Keratinocyte (primary cell): ENCODE measurements around the gene SOHLH2. TPM values are rescaled to one million over a fixed set of nuclear protein-coding genes. Genes with fewer than 3 reads are reported as not detected.

ENCODE experiments used
- DNase-seq: peaks from one replicate; pipeline ENCODE4 v3.0.0-alpha.2; 2011; ENCODE audit warnings: low read depth, missing footprints, low spot score
- FAIRE-seq: peaks from 2 replicates; lab custom pipeline; 2011; peaks lifted over from hg19 to GRCh38; lab: Jason Lieb, UNC
- H2AFZ ChIP-seq: 2 replicates; pipeline ENCODE4 v1.6.0; 2012; ENCODE audit warnings: low read length, control low read depth, inconsistent platforms; ENCODE audit not compliant: control insufficient read depth
- H3K27ac ChIP-seq: 2 replicates; pipeline ENCODE4 v1.5.1; 2011; ENCODE audit warnings: low read length; ENCODE audit not compliant: control insufficient read depth, insufficient read depth
- H3K27me3 ChIP-seq: 3 replicates; pipeline ENCODE4 v1.6.0; 2011; ENCODE audit warnings: low read length; ENCODE audit not compliant: control insufficient read depth, insufficient read depth; ENCODE audit errors: extremely low read depth
- H3K36me3 ChIP-seq, 2 experiments: 2 replicates in 1 of 2; 3 replicates in 1 of 2; pipeline ENCODE4 v1.5.1; 2011; ENCODE audit warnings: low read length in 2 of 2, mild to moderate bottlenecking in 1 of 2; ENCODE audit not compliant: control insufficient read depth in 2 of 2, insufficient read depth in 2 of 2; ENCODE audit errors: extremely low read depth in 1 of 2
- H3K4me1 ChIP-seq: 3 replicates; pipeline ENCODE4 v1.5.1; 2011; ENCODE audit warnings: low read length; ENCODE audit not compliant: control insufficient read depth, insufficient read depth; ENCODE audit errors: extremely low read depth
- H3K4me2 ChIP-seq: 3 replicates; pipeline ENCODE4 v1.6.0; 2011; ENCODE audit warnings: low read depth, low read length; ENCODE audit not compliant: control insufficient read depth, insufficient read depth; ENCODE audit errors: extremely low read depth
- H3K4me3 ChIP-seq, 3 experiments: fragments of 200-600 bp in 1 of 3; sonication (generic) in 1 of 3; 2 replicates in 2 of 3; 3 replicates in 1 of 3; pipeline ENCODE4 v1.5.1; 2011 to 2016; ENCODE audit warnings: low read length in 3 of 3, mild to moderate bottlenecking in 3 of 3, control low read depth in 2 of 3, inconsistent platforms in 1 of 3, low read depth in 1 of 3, mixed read lengths in 1 of 3, mixed run types in 1 of 3, moderate library complexity in 1 of 3; ENCODE audit not compliant: control insufficient read depth in 2 of 3, insufficient read depth in 2 of 3; ENCODE audit errors: extremely low read depth in 1 of 3
- H3K79me2 ChIP-seq: 2 replicates; pipeline ENCODE4 v1.6.0; 2012; ENCODE audit warnings: low read length; ENCODE audit not compliant: control insufficient read depth, insufficient read depth
- H3K9ac ChIP-seq: 3 replicates; pipeline ENCODE4 v1.6.0; 2011; ENCODE audit warnings: low read length; ENCODE audit not compliant: control insufficient read depth, insufficient read depth; ENCODE audit errors: extremely low read depth
- H3K9me1 ChIP-seq: 3 replicates; pipeline ENCODE4 v1.6.0; 2011; ENCODE audit warnings: low read length; ENCODE audit not compliant: control insufficient read depth, insufficient read depth; ENCODE audit errors: extremely low read depth
- H3K9me3 ChIP-seq: 2 replicates; pipeline ENCODE4 v1.5.1; 2012; ENCODE audit warnings: low read depth, low read length; ENCODE audit not compliant: control insufficient read depth
- H4K20me1 ChIP-seq: 3 replicates; pipeline ENCODE4 v1.6.0; 2011; ENCODE audit warnings: low read length; ENCODE audit not compliant: control insufficient read depth, insufficient read depth; ENCODE audit errors: extremely low read depth
- CTCF ChIP-seq, 3 experiments: IDR thresholded peaks in 1 of 3; conservative IDR thresholded peaks in 1 of 3; optimal IDR thresholded peaks in 1 of 3; 2 replicates in 2 of 3; 3 replicates in 1 of 3; pipeline versions ENCODE3 to v1.5.1; 2011; ENCODE audit warnings: low read length in 3 of 3, mild to moderate bottlenecking in 3 of 3, moderate library complexity in 2 of 3, control low read depth in 1 of 3, inconsistent platforms in 1 of 3; ENCODE audit not compliant: insufficient read depth in 2 of 3; ENCODE audit errors: extremely low read depth in 1 of 3
- EZH2 ChIP-seq: IDR thresholded peaks from one replicate; pipeline ENCODE4 v1.6.1; 2012; ENCODE audit warnings: inconsistent platforms, mild to moderate bottlenecking, low read length, moderate library complexity
- dilution Hi-C: fragments of 300-500 bp; cut with MboI; formaldehyde crosslinking; loops from one replicate; pipeline ENCODE4 v1.7.0; 2020; ENCODE audit warnings: low sequenced_read_pairs; ENCODE audit not compliant: extremely low pct_ligation_motif_present
- polyA plus RNA-seq, 5 experiments: library from polyadenylated mRNA; depleted of rRNA in 3 of 5; stranded (reverse) in 3 of 5; stranded (forward) in 1 of 5; unstranded in 1 of 5; fragments of >200 nt; gene quantifications; 1 replicate in 1 of 5; 2 replicates in 3 of 5; 3 replicates in 1 of 5; pipeline versions ENCODE4 v1.2.1 to v1.2.3, GENCODE V29; 2011 to 2012; ENCODE audit warnings: missing spikeins in 2 of 5, low read depth in 1 of 5, low replicate concordance in 1 of 5

SOHLH2 gene
- polyA plus RNA-seq, 1 donor (not counting 4 experiments of a cell fraction or from before 2014, with no cell fraction given): not detected

GRCh38 chr13:36154567-36155291, 59.6 kb downstream of the SOHLH2 start:
- dilution Hi-C loops: no loop called here
- Histone ChIP-seq H3K4me1 (no peaks in the 10 kb centered on the region), H3K9ac (no peak overlapping the region), H3K27ac (no peak overlapping the region), H3K9me1 (no peaks in the 10 kb centered on the region), H2AFZ (no peak overlapping the region), H3K4me3 (no peak overlapping the region), H4K20me1 (no peaks in the 10 kb centered on the region), H3K79me2 (no peaks in the 10 kb centered on the region), H3K4me2 (no peak overlapping the region), H3K27me3 (peaks cover 7% of the 10 kb centered on the region), H3K36me3 (no peaks in the 10 kb centered on the region), H3K9me3 (no peaks in the 10 kb centered on the region)
- FAIRE-seq: no peak
- no peak for TF ChIP-seq EZH2
- no peak for TF ChIP-seq CTCF (optimal IDR thresholded peaks at IDR 0.05 in 1 of 3, IDR thresholded peaks at IDR 0.05 in 1 of 3, conservative IDR thresholded peaks at IDR 0.05 in 1 of 3; ENCODE audit: extremely low read depth in 1 of 3, insufficient read depth in 2 of 3, low read length in 3 of 3)
- DNase-seq: no peak

- dilution Hi-C loops: no loop called here
- H3K9ac ChIP-seq: no peak overlapping the region
- H3K27me3 ChIP-seq: peaks cover 7% of the 10 kb centered on the region
- DNase-seq (no peak), FAIRE-seq (no peak)
- H3K4me1 ChIP-seq: no peaks in the 10 kb centered on the region
- H3K4me2 ChIP-seq: no peak overlapping the region
- H3K9me1 ChIP-seq: no peaks in the 10 kb centered on the region
- no peaks in the 10 kb centered on the region for H3K9me3 ChIP-seq
- H3K27ac ChIP-seq: no peak overlapping the region
- H3K79me2 ChIP-seq: no peaks in the 10 kb centered on the region
- H3K4me3 ChIP-seq: no peak overlapping the region
- H2AFZ ChIP-seq: no peak overlapping the region
- TF ChIP-seq CTCF (optimal IDR thresholded peaks at IDR 0.05 in 1 of 3, IDR thresholded peaks at IDR 0.05 in 1 of 3, conservative IDR thresholded peaks at IDR 0.05 in 1 of 3; ENCODE audit: extremely low read depth in 1 of 3, insufficient read depth in 2 of 3, low read length in 3 of 3) (no peak), EZH2 (no peak)
- no peaks in the 10 kb centered on the region for H3K36me3 ChIP-seq
- H4K20me1 ChIP-seq: no peaks in the 10 kb centered on the region
Observed at GRCh38 chr13:36151591-36151990, 62.8 kb downstream of the SOHLH2 start.
